GM21390 (cell line): ENCODE measurements around the gene RMND1.
"Not testable (repeated sequence)": the region's sequence is repeated elsewhere in the genome, so short reads cannot be mapped to it uniquely, and the experiment has no call there.

ENCODE experiments used
- ATAC-seq: cut with Tn5 transposase; IDR thresholded peaks from one replicate; pipeline ENCODE4 v1.9.1; 2021; ENCODE audit not compliant: unreplicated experiment

The RMND1 gene

GRCh38 chr6:151451950-151452749, at the start of gene RMND1:
Gene RMND1 (minus strand): TSS chr6:151452126. CDS start chr6:151445811, 6,315 bp downstream.
- ATAC-seq, result peak; percentile 96

- ATAC-seq, result no peak
Observed at GRCh38 chr6:151499551-151499950, 47.6 kb upstream of the RMND1 start.

- ATAC-seq, result peak; percentile 79
Observed at GRCh38 chr6:151498327-151498726, 46.4 kb upstream of the RMND1 start.

GRCh38 chr6:151497905-151498304, 46.0 kb upstream of the RMND1 start:
- peak; percentile 40 for ATAC-seq

- ATAC-seq, result no peak
Observed at GRCh38 chr6:151495380-151495779, 43.5 kb upstream of the RMND1 start.

- ATAC-seq, result no peak
Observed at GRCh38 chr6:151494936-151495320, 43.0 kb upstream of the RMND1 start.

GRCh38 chr6:151494235-151494935, 42.5 kb upstream of the RMND1 start:
- no peak for ATAC-seq

- ATAC-seq, result no peak
Observed at GRCh38 chr6:151493804-151494234, 41.9 kb upstream of the RMND1 start, which contains the start of gene CCDC170. Gene CCDC170 (plus strand): TSS chr6:151494017. CDS start chr6:151494129, 112 bp downstream.

GRCh38 chr6:151493161-151493803, 41.4 kb upstream of the RMND1 start:
- ATAC-seq, result no peak

GRCh38 chr6:151490996-151491395, 39.1 kb upstream of the RMND1 start:
- no peak for ATAC-seq

GRCh38 chr6:151488226-151488625, 36.3 kb upstream of the RMND1 start:
- ATAC-seq, result no peak

GRCh38 chr6:151483994-151484393, 32.1 kb upstream of the RMND1 start:
- ATAC-seq, result no peak

GRCh38 chr6:151482290-151482689, 30.4 kb upstream of the RMND1 start:
- no peak for ATAC-seq

GRCh38 chr6:151481786-151482185, 29.9 kb upstream of the RMND1 start:
- no peak for ATAC-seq

GRCh38 chr6:151478670-151479069, 26.7 kb upstream of the RMND1 start:
- no peak for ATAC-seq

- no peak for ATAC-seq
Observed at GRCh38 chr6:151477726-151478125, 25.8 kb upstream of the RMND1 start.

- ATAC-seq, result no peak
Observed at GRCh38 chr6:151475653-151476523, 24.0 kb upstream of the RMND1 start.

GRCh38 chr6:151464702-151465101, 12.8 kb upstream of the RMND1 start:
- no peak for ATAC-seq

GRCh38 chr6:151461673-151462072, 9.7 kb upstream of the RMND1 start:
- ATAC-seq, result no peak

- ATAC-seq, result not testable (repeated sequence)
Observed at GRCh38 chr6:151455751-151456398, 3.9 kb upstream of the RMND1 start.
